GM08714 (cell line): ENCODE measurements around the gene MGLL.

Source experiments
- H3K4me3 ChIP-seq: fragments of 200-500 bp; sonication (Bioruptor generic); 2 replicates; pipeline ENCODE4 v1.5.1; 2014; ENCODE audit warnings: mild to moderate bottlenecking, low read length, inconsistent platforms
- ZNF274 ChIP-seq: IDR thresholded peaks from 2 replicates; pipeline ENCODE4 v1.6.1; 2012; ENCODE audit warnings: mild to moderate bottlenecking, low read depth, low read length

MGLL gene

GRCh38 chr3:127740136-127740915 lies 82.0 kb downstream of the MGLL start:
- no peak for TF ChIP-seq ZNF274
- no peak overlapping the region for H3K4me3 ChIP-seq

GRCh38 chr3:127739347-127740135 lies 82.8 kb downstream of the MGLL start:
- H3K4me3 ChIP-seq = no peak overlapping the region
- no peak for TF ChIP-seq ZNF274

GRCh38 chr3:127738192-127738840 lies 84.0 kb downstream of the MGLL start:
- TF ChIP-seq ZNF274 = no peak
- no peak overlapping the region for H3K4me3 ChIP-seq

GRCh38 chr3:127736801-127737539 lies 85.3 kb downstream of the MGLL start:
- TF ChIP-seq ZNF274 = no peak
- peak overlapping the region; percentile 43; the same call in 1 of the 2 replicates for H3K4me3 ChIP-seq

GRCh38 chr3:127735767-127736693 lies 86.3 kb downstream of the MGLL start:
- H3K4me3 ChIP-seq = peak overlapping the region; percentile 92
- no peak for TF ChIP-seq ZNF274

GRCh38 chr3:127734754-127735473 lies 87.4 kb downstream of the MGLL start:
- TF ChIP-seq ZNF274 = no peak

GRCh38 chr3:127734181-127734720 lies 88.1 kb downstream of the MGLL start:
- H3K4me3 ChIP-seq = peak overlapping the region; percentile 92; the same call in 1 of the 2 replicates
- TF ChIP-seq ZNF274 = no peak

More at GRCh38 chr3:127734754-127735473, 87.4 kb downstream of the MGLL start:
- peak overlapping the region; percentile 92 for H3K4me3 ChIP-seq

- no peak for TF ChIP-seq ZNF274
- peak overlapping the region; percentile 92; the same call in 1 of the 2 replicates for H3K4me3 ChIP-seq
Observed at GRCh38 chr3:127733781-127734180, 88.5 kb downstream of the MGLL start.

- TF ChIP-seq ZNF274 = no peak
Observed at GRCh38 chr3:127732879-127733350, 89.4 kb downstream of the MGLL start.

GRCh38 chr3:127732303-127732702 lies 90.0 kb downstream of the MGLL start:
- H3K4me3 ChIP-seq = no peak overlapping the region
- TF ChIP-seq ZNF274 = no peak

More at GRCh38 chr3:127732879-127733350, 89.4 kb downstream of the MGLL start:
- H3K4me3 ChIP-seq = no peak overlapping the region

GRCh38 chr3:127731546-127732289 lies 90.6 kb downstream of the MGLL start:
- H3K4me3 ChIP-seq = no peak overlapping the region
- no peak for TF ChIP-seq ZNF274
